GM21526 (cell line): Measurements from ENCODE around the gene MAS1.
"Not testable (repeated sequence)": the region's sequence is repeated elsewhere in the genome, so short reads cannot be mapped to it uniquely, and the experiment has no call there.

Experiments
- ATAC-seq: cut with Tn5 transposase; IDR thresholded peaks from one replicate; pipeline ENCODE4 v1.9.1; 2021; ENCODE audit warnings: moderate library complexity; ENCODE audit not compliant: unreplicated experiment, low FRiP score

MAS1 gene

GRCh38 chr6:159914565-159914923, 23.8 kb downstream of the MAS1 start:
- ATAC-seq = peak; percentile 10

GRCh38 chr6:159915397-159915796, 24.6 kb downstream of the MAS1 start:
- no peak for ATAC-seq

GRCh38 chr6:159916237-159916636, 25.4 kb downstream of the MAS1 start:
- ATAC-seq = no peak

- no peak for ATAC-seq
Measured at GRCh38 chr6:159916752-159917151, 26.0 kb downstream of the MAS1 start.

- ATAC-seq = no peak
Measured at GRCh38 chr6:159919011-159919511, 28.3 kb downstream of the MAS1 start.

- ATAC-seq = no peak
Measured at GRCh38 chr6:159919800-159920199, 29.0 kb downstream of the MAS1 start.

GRCh38 chr6:159924150-159924549, 33.4 kb downstream of the MAS1 start:
- ATAC-seq = not testable (repeated sequence)

- ATAC-seq = no peak
Measured at GRCh38 chr6:159926542-159927203, 35.9 kb downstream of the MAS1 start.

- ATAC-seq = no peak
Measured at GRCh38 chr6:159929819-159930218, 39.0 kb downstream of the MAS1 start.

GRCh38 chr6:159931112-159931511, 40.3 kb downstream of the MAS1 start:
- peak; percentile 95 for ATAC-seq

- ATAC-seq = no peak
Measured at GRCh38 chr6:159931846-159932245, 41.1 kb downstream of the MAS1 start.

GRCh38 chr6:159933077-159933476, 42.3 kb downstream of the MAS1 start:
- no peak for ATAC-seq

GRCh38 chr6:159934181-159934580, 43.4 kb downstream of the MAS1 start:
- ATAC-seq = no peak

GRCh38 chr6:159935065-159935464, 44.3 kb downstream of the MAS1 start:
- no peak for ATAC-seq

GRCh38 chr6:159935633-159936032, 44.8 kb downstream of the MAS1 start:
- ATAC-seq = no peak

GRCh38 chr6:159939591-159940016, 48.8 kb downstream of the MAS1 start:
- ATAC-seq = no peak
